ENCODE results near the gene TAF6.

Gene TAF6

DNA sequence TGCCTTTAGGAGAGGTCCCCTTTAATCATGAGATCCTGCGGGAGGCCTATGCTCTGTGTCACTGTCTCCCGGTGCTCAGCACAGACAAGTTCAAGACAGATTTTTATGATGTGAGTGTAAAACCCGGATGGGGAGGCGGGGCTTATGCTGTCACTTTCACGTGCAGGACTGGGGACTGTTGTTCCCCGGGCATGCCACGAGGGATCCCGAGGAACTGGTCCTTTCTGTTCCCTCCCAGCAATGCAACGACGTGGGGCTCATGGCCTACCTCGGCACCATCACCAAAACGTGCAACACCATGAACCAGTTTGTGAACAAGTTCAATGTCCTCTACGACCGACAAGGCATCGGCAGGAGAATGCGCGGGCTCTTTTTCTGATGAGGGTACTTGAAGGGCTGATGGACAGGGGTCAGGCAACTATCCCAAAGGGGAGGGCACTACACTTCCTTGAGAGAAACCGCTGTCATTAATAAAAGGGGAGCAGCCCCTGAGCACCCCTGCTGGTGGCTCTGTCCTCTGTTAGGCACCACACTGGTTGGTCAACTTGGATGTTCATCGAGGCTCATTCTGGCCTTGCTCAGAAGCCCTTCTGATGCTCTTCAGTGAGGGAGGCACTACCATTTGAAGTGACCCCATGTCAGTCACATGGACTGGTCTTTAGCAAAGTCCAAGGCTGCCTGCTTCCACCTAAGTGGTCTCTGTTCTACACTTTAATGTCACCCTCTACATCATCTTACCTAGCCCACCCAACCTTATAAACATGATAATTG, 27.6 kb downstream of the TAF6 start:
- no peak for FAIRE-seq

DNA sequence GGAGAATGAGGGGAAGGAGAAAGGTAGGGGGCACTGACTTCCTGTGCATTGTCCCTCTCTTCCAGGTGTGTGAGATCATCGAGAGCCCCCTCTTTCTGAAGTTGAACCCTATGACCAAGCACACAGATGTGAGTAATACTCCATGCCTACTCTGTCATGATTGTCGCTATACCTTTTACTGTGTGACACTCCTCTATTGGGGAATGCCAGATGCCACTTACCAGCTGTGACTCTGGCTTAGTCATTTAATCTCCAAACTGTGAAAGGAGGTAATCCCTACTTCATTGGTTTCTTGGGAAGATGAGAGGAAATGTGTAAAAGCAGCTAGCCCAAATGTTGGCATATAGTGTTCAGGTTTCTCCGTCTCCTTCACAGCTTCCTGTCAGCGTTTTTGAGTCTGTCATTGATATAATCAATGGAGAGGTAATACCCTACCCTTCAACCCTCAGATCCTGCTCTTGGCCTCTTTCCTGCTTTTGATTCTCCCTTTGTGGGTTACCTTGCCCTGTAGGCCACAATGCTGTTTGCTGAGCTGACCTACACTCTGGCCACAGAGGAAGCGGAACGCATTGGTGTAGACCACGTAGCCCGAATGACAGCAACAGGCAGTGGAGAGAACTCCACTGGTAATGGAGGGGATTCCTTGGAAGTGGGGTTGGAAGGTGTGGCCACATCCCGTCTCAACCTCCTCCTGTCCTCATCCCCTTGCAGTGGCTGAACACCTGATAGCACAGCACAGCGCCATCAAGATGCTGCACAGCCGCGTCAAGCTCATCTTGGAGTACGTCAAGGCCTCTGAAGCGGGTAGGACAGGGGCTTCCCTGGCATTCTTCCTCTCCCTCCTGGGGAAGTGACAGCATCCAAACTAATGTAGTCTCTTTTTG, 28.4 kb downstream of the TAF6 start:
- FAIRE-seq, result no peak

DNA sequence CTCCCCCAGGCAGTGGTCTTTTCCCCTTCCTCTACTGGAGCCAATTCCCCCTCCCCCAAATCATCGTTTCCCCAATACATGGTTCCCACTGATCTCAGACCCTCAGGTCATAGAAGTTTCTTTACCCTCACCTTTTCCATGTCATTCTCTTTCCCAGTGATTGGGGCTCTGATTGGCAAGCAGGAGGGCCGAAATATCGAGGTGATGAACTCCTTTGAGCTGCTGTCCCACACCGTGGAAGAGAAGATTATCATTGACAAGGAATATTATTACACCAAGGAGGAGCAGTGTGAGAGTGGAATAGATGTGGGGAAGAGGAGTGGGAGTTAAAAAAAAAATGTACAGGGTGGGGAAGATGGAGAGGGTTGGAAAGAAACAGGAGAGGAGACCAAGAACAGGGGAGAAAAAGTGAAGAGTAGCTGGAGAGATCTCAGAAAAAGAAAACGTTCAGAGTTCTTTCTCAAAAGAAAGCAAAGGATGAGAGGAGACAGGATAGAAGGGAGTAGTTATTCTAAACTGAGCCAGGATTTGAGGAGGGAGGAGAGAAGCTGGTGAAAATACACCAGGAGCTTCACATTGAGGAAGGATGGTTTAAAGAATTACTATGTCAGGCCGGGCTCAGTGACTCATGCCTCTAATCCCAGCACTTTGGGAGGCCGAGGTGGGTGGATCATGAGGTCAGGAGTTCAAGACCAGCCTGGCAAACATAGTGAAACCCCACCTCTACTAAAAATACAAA, 29.5 kb downstream of the TAF6 start:
- FAIRE-seq, result no peak

DNA sequence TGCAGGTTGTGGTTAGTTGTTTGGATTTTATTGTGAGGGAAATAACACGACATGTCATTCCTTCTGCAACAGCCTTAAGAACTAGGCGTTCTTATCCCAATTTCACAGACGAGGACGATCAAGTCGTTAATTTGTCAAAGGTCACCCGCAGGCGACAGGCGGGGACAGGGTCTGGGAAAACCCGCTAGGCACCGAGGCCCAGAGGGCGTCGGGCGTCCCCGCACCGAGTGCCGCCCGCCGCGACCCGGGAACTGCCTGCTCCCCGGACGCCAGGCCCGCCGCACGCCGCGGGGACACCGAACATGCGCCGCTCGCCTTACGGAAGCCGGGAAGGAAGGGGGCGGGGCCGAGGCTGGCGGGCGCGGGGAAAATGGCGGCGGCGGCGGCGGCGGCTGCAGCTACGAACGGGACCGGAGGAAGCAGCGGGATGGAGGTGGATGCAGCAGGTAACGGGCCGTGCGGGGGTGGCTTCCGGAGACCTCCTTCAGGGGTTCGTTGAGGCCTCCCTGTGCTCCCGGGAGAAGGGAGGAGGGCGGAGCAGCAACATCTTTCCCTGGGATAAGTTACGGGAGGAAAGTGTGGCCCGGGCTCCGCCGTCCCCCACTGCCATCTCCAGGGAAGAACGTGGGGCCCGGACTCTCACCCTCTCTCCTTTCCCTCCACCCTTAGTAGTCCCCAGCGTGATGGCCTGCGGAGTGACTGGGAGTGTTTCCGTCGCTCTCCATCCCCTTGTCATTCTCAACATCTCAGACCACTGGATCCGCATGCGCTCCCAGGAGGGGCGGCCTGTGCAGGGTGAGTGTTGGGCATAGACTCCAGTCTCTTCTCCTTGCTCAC, 30.3 kb downstream of the TAF6 start, which contains the start of gene COPS6:
Gene COPS6 (plus strand): TSS at position 349 of the 837 bp plus-strand sequence. CDS start 22 bp downstream, at position 371.
- FAIRE-seq, result no peak

DNA sequence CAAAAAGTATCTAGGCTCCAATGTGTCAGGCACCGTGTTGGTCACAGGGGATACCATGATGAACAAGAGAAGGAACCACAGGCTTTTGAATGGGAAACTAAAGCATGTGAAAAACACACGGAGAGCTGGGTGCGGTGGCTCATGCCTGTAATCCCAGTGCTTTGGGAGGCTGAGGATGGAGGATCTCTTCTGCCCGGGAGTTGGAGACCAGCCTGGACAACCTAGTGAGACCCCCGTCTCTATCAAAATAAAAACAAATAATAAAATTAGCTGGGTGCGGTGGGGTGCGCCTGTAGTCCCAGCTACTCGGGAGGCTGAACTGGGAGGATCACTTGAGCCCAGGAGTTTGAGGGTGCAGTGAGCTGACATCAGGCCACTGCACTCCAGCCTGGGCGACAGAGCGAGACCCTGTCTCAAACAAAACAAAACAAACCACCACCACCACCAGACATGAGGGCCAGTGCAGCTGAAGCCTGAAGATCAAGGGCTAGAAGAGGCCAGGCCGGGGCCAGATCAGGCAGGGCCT, 31.0 kb downstream of the TAF6 start:
- FAIRE-seq, result no peak

DNA sequence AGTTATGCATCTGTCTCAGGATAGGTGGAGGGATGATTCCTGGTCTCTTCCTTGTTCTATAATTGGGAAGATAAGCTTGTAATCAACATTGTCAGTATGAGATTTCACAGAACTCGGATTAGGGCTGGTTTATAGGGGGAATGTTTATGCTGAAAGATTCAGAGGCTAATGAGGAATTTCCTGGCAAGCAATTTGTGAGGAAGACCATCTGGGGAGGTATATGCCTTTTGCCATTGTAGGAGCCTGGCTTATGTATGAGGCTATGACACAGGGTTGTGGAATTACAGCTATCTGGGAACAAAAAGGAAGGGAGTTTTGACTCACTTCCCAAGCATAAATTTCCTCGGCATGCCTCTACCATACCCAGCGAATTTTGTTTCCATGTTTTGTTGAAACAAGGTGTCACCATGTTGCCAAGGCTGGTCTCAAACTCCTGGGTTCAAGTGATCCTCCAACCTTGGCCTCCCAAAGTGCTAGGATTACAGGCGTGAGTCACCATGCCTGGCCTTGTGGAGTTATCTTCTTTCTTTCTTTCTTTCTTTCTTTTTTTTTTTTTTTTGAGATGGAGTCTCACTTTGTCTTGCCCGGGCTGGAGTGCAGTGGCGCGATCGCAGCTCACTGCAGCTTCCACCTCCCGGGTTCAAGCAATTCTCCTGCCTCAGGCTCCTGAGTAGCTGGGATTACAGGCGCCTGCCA, 32.0 kb downstream of the TAF6 start:
- FAIRE-seq, result no peak

DNA sequence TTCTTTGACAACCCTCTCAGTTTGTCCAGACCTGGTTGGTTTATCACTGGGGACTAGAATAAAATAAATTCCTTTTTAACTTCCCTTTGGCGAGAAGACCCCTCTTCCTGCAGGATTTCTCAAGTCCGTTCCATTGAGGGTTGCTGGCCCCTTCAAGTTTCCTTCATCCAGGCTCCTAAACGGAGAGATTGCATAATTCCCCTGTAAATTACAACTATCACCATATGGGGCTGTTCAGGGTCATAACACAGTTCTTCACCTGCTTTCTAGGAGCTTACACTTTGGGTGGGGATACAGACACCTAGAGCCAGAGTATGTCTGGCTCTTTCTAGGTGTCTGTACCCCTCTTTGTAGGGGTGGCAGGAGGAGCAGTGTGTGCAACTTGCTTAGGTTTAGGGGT, 33.6 kb downstream of the TAF6 start:
- FAIRE-seq, result no peak

DNA sequence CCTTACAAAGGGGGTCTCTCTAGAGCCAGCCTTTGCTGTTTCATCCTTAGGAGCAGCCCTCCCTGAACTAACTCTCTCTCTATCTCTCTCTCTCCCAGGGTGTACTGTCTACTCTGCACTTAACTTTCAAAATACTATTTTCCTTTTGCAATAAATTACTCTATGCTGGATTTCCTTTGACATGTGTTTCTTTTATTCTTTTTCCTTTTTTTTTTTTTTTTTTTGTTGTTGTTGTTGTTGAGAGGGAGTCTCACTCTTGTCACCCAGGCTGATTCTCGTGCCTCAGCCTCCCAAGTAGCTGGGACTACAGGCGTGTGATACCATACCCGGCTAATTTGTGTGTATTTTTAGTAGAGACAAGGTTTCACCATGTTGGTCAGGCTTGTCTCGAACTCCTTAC, 36.2 kb downstream of the TAF6 start:
- no peak for FAIRE-seq

DNA sequence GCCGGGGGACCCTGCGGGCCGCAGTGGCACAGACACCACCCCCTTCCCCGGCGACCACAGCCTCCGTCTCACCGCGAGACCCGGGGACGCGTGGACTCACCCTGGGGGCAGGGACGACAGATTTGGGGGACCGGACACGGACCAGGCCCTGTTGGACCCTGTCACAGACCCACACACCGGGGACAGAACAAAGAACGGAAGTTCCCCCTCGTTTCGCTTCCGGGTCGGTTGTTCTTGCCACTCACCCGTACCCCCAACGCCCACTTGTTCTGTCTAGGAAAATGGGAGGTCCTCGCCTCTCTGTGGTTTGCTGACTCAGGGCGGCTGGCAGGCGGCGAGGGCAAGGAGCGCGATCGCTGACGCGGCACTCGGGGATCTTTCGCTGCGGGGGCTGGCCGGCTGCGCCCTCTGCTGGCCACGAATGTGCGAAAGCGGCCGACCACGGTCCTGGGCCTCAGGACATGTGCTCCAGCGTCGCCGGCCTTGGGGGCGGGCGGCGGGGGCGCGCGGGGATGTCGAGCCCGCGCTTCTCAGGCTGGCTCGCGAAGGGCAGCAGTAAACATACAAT, 37.5 kb downstream of the TAF6 start, which contains the start of gene ZNF3:
Gene ZNF3 (minus strand): TSS at position 189 of the 568 bp plus-strand sequence. CDS start 4,366 bp downstream, outside the sequence.
- FAIRE-seq, result no peak

DNA sequence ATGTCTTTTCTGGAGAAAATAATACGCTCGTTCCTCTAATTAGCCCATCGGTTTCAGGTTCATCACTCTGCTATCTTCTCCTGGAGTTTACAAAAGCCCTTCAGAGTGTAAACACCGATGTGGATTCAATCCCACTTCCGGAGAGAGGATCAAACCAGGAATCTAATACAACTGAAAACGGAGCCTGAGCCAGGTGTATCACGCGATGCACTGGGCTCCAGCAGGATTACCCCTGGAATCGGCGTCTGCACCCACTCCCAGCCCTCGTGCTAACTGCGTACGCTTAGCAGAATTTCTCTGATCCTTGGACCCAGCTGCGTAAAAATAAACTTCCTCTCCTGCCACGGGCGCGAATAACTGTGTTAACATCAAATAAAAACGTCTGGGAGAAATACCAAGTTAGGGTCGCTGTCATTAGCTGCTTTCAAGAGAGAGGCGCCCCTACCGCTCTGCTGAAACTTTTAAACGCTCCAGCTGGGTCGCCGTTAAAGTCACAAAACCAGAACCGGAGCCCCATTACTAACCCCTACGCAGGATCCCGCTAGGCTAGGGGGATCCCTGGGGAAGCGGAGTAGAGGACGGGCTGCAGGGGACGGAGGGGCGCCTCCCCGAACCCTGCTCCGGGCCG, 38.1 kb downstream of the TAF6 start:
- FAIRE-seq, result no peak

DNA sequence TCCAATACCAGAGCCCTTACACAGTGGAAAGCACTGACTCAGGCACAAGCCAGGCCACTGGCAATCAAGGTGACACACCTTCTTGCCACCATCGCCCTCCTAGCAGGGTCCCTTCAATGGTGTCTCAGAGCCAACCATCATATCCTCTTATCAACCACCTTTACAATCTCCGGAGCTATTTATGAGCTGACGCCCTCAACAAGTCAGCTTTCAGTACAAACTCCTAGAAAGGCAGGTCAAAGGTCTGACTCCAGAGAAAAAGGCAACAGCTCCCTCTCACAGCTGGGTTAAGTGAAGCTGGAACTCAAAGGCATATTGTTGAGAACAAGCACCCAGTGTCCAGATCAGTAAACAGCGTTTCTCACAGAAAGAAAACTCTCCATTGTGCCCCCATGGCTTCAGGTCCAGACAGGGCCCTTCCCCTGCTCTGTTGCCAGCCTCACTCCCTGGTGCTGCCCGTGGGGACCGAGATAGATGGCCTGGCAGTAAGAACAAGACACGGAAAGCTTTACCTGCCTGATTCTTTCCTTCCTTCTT, 40.1 kb downstream of the TAF6 start:
- FAIRE-seq, result no peak

DNA sequence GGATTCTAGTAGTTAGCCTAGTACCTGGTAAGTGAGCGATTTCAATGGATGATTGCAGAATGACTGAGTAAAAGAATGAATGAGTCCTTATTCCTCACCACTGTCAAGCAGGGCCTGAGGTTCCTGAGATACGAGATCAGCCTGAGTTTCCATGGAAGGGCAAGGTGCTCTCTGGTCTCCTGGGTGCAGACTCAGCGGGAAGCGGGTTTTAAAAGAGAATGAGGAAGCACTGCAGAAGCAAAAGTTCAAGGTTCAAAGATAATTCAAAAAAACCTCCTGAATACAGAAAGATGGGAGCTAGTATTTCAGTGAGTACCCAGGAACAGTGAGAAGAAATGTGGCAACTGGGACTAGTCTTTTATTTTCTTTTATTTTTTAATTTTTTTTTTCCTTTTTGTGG, 42.0 kb downstream of the TAF6 start:
- no peak for FAIRE-seq

DNA sequence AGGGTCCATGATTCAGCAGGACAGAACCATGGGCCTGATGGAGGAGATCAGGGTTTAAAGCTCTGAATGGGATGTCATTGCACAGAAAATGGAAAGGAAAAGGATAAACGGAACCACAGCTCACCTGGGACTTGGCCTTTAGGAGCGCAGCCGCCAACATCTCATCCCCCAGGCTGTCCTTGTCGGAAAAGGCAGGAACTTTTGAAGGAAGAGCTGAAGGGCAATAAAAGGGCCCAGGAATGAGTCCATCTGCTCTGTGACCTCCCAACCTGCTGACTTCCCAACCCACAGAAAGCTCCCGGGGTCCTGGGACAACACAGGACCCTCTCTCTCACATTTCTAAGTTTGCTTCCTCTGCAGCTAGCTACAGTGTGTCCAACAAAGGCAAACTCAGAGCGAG, 43.7 kb downstream of the TAF6 start:
- no peak for FAIRE-seq

DNA sequence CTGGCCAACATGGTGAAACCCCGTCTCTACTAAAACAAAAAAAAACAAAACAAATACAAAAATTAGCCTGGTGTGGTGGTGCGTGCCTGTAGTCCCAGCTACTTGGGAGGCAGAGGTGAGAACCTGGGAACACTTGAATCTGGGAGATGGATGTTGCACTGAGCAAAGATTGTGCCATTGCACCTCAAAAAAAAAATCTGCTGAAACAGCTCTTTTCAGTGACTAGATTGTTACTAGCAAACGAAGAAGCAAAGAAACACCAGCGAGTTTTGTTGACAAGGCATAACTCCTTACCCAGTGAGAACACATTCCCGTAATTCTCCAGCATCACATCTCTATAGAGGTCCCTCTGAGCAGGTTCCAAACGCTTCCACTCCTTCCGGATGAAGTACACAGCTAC, 44.3 kb downstream of the TAF6 start:
- FAIRE-seq, result no peak

DNA sequence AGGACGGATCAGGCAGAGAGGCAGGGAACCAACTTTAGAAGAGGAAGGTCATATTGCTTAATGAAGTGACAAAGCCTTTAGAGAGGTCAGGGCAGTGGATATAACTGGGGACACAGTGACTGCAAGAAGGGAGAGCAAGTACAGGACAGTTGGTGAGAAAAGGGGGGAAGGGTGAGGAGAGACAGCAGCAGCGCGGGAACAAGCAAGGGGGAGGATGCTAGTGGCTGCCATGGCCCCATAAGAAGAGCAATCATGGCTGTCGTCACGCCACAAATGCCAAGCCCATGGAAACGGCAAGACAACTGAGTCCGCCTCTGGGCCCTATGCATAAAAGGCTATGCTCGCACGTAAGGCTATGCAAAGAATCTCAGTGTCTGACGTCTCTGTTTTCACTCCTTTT, 46.7 kb downstream of the TAF6 start:
- no peak for FAIRE-seq

DNA sequence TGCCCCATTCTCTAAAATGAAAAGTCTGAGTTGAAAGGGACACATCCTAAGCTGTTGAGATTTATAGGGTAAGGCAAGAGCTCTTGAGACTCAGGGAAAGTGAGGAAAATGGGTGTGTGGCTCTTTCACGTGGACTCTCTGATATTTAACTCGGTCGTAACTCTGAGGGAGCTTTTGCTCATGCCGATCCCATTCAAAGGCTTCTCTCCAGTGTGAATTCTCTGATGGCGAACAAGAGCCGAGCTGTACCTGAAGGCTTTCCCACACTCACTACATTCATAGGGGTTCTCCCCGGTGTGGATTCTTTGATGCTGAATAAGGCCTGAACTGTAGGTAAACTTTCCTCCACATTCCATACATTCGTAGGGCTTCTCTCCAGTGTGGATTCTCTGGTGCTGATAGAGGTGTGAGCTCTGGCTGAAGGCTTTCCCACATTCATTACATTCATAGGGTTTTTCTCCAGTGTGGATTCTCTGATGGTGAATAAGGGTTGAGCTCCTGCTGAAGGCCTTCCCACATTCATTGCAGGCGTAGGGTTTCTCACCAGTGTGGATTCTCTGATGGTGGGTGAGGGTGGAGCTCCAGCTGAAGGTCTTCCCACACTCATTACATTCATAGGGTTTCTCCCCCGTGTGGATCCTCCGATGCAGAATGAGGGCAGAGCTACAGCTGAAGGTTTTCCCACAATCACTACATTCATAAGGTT, 48.0 kb downstream of the TAF6 start:
- FAIRE-seq, result no peak

DNA sequence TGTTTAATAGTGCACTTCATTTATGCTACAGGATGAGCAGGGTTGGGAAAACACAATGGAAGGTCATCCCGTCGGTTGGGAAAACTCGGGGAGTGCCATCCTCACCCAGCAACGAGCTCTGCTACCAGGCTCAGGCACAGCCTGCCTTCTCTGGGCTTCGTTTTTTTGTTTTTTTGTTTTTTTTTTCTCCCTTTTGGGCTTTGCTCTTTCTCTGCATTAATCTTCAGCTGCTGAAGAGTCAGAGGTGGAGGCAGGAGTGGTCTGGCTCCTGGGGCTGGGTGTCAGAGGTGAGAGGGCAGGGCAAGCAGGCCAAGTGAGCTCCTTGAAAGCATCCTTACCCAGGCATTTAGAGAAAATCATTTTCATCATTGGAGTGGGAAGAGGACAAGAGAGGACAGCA, 49.2 kb downstream of the TAF6 start:
- FAIRE-seq, result no peak

DNA sequence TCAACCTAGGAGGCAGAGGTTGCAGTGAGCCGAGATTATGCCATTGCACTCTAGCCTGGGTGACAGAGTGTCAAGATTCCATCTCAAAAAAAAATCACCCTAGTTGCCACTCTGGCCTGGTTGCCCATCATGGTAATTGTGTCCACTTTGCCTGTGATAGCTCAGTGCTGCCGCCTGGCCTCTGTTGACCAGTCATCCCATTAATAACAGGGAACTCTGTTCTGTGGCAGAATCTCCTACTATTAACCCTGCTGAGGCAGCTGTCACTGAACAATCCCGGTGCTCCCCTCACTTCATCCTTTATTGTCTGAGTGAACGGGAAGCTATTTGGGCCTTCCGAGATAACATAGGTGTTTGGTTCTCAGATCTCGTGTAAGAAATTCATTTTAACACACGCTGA, 52.2 kb downstream of the TAF6 start:
- FAIRE-seq, result no peak

DNA sequence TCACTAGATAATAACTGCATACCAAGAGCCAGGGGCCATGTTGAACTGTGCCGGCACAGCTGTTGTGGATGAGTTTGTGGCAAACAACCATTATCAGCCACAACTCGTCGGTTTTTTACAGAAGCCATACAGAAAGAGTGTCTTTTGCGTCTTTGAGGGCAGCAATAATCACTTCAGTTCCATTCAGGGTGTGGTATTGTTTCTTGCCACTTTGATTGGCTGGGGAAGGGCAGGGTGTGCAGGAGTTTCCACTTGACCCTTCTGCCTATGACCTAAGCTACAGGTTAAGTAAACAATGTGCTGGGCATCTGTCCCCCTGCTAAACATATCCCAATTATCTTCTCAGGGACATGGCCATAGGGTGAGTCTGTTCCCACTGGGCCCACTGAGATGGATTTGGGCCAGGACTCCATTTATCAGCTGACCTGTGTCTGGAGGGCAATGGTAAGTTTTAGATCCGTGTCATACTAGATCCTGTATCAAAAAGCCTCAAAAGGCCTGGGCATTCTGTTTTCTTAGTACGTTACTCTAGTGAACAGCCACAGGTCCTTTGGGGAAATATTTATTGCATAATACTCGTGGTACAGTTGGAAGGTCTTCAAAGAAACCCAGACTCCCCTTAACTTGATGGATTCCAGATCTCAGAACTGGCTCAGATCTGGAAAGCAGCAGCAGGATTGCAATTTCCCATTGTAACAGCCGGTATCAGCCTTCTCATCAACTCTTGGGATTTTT, 53.5 kb downstream of the TAF6 start:
- FAIRE-seq, result no peak
